CD4-positive, alpha-beta T cell treated with Interleukin-4 for 4 hours (primary cell): ENCODE data around the gene DRAP1.

Experiments
- DNase-seq: peaks from one replicate; pipeline ENCODE4 v3.0.0-alpha.2; 2020

The DRAP1 gene

DNA sequence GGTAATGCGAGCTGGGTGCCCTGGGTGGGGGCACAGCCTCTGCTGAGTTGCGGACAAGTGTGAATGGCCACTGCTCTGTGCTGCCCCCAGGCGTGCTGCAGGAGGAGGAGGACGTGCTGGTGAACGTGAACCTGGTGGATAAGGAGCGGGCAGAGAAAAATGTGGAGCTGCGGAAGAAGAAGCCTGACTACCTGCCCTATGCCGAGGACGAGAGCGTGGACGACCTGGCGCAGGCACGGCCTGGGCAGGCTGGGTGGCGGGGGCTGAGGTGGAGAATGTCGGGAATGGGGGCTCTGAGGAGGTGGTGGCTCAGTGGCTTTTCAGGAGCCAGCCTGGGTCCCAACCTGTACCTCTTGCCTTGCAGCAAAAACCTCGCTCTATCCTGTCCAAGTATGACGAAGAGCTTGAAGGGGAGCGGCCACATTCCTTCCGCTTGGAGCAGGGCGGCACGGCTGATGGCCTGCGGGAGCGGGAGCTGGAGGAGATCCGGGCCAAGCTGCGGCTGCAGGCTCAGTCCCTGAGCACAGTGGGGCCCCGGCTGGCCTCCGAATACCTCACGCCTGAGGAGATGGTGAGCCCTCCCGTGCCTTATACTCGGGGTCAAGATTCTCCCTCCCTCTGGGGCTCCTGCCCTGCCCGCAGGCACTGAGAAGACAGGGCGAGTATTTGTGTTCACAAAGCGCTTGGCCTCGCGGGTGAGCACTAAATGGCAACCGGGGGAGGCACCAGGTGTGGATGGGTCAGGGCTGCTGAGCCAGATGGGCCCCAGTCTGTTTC, 46.9 kb downstream of the DRAP1 start:
- no peak for DNase-seq

DNA sequence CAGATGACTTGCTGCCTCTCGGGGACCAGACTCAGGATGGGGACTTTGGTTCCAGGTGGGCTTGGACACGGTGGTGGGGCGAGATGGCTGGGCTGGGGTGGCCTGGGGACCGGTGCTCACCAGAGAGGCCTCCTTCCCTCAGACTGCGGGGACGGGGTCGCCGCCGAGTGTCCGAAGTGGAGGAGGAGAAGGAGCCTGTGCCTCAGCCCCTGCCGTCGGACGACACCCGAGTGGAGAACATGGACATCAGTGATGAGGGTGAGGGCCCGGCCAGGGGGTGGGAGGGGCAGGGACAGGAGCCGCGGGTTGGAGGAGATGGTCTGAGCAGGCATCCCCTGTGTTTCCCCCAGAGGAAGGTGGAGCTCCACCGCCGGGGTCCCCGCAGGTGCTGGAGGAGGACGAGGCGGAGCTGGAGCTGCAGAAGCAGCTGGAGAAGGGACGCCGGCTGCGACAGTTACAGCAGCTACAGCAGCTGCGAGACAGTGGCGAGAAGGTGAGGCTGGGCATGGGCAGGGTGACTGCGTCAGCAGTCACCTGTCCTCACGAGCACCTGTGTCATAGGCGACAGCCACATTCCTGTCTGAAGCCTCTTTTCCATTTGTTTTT, 48.2 kb downstream of the DRAP1 start:
- no peak for DNase-seq

DNA sequence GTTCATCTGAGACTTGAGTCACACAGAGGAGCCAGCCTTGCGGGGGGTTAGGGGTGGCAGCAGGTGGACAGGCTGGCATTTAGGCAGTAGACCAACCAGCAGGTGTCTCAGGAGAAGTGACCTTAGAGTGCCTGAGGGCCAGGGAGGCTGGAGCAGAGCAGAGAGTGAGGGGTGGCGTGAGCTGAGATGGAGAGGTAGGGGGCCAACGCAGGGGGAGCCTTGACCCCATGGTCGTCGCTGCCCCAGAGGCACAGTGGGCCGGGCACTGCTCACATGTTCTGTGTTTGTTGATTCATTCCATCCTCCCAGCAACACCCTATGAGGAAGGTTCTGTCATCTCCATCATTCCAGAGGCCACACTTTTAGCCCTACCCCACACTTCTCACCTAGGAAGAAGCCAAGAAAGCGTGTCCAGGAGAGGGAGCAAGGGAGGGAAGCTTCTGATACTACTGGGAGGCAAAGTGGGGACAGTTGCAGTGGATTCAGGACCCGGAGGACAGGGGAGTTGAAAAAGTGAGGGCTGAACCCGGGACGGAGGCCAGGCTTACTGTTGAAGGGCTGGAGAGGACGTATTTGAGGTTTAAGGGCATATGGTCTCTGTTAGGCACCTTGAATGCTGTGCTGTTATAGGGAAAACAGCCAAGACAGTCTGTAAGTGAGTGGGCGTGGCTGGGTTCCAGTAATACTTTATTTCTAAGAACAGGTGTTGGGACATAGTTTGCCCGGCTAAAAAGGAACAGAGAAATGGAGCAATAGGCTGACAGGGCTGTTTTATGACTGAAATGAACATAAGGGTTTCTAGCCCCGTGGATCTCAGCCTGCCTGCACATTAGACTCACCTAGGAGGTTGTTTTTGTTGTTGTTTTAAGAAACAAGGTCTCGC, 49.6 kb downstream of the DRAP1 start:
- no peak for DNase-seq
